MM.1S (cell line): ENCODE measurements around the gene ISOC2.

Source experiments
- CTCF ChIP-seq: fragments of 300-600 bp; sonication (generic); IDR thresholded peaks from 2 replicates; pipeline ENCODE4 v1.5.1; 2016; ENCODE audit warnings: antibody characterized with exemption, low read length, mixed read lengths
- EZH2phosphoT487 ChIP-seq: fragments of 300-600 bp; sonication (generic); IDR thresholded peaks from 2 replicates; pipeline ENCODE4 v1.6.1; 2018; ENCODE audit warnings: antibody characterized with exemption, low read length

GRCh38 chr19:55453511-55454260 is 7.8 kb downstream of the ISOC2 start:
- TF ChIP-seq CTCF (no peak), EZH2phosphoT487 (no peak)
